ENCODE results near the gene OMP.

DNA sequence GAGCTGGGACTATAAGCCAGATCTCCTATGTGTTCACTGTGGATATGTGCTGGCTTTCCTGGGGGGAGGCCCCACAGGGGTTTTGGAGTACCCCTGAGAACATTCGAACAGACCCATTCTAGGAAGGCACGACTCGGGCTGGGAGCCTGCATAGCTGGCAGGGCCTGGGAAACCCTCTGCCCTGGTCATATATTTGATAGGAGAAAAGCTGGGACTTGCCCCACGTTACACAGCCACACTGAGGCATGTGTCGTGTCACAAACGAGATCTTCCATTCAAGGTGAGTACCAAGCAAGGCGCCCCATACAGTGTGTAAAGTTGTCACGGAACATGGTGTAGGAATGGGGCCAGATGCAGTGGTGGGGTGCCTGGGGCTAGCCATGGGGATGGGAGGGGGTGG is 36.6 kb downstream of the OMP start:
- TF ChIP-seq POLR2A (IDR thresholded peaks at IDR 0.05), result no peak
- TF ChIP-seq CTCF (IDR thresholded peaks at IDR 0.05), result no peak

Measured in uterus (tissue), 2 donors.